Measurements from ENCODE around the gene TSFM. TPM values are rescaled to one million over a fixed set of nuclear protein-coding genes. Genes with fewer than 3 reads are reported as not detected.

Gene TSFM
- total RNA-seq, 1 donor from 2014 or later: 25.8 TPM

DNA sequence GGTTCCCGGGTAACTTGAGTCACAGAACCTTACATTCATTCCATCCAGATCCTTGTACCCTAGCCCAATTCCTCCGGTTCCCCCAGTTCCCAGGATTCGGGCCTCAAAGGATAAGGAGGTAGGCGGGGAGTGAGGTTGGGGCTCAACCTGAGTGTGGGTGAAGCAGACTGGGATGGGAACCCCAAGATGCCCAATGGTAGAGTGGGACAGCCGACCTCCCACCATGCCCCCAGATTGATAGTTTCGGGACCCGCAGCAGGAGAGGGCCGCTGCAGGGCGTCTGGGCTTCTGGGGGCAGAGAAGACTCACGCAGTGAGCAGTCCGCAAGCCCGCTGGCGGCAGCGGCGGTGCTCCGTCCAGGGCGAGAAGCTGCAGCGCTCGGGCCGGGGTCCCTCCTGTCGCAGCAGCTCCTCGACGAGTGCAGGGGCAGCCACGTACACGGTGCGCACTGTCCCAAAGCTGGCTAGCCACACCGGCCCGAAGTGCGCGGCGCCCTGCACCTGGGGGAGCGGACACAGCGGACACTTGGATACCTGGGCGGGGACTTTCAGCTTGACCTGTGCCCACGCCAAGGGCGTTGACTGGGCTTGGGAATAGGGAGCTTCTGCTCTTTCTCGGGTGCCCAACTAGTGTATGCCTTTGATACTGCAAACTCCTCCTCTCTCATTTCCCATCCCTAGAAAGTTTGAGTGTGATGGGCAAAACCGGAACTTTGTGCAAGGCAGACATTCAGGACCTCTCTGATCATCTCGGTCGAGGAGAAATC lies 16.7 kb upstream of the TSFM start:
- no peak overlapping the region for H3K27ac Mint-ChIP-seq (ENCODE audit: unreplicated experiment)
- H3K9me3 Mint-ChIP-seq (ENCODE audit: unreplicated experiment): no peaks in the 10 kb centered on the region
- TF ChIP-seq, protein P1, sequence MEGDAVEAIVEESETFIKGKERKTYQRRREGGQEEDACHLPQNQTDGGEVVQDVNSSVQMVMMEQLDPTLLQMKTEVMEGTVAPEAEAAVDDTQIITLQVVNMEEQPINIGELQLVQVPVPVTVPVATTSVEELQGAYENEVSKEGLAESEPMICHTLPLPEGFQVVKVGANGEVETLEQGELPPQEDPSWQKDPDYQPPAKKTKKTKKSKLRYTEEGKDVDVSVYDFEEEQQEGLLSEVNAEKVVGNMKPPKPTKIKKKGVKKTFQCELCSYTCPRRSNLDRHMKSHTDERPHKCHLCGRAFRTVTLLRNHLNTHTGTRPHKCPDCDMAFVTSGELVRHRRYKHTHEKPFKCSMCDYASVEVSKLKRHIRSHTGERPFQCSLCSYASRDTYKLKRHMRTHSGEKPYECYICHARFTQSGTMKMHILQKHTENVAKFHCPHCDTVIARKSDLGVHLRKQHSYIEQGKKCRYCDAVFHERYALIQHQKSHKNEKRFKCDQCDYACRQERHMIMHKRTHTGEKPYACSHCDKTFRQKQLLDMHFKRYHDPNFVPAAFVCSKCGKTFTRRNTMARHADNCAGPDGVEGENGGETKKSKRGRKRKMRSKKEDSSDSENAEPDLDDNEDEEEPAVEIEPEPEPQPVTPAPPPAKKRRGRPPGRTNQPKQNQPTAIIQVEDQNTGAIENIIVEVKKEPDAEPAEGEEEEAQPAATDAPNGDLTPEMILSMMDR (IDR thresholded peaks at IDR 0.05; ENCODE audit: unreplicated experiment): no peak
- no peak for DNase-seq (ENCODE audit: low spot score)
- peak overlapping the region; percentile 65 for H3K4me3 Mint-ChIP-seq (ENCODE audit: unreplicated experiment)
- H3K27me3 Mint-ChIP-seq (ENCODE audit: unreplicated experiment): peaks cover 32% of the 10 kb centered on the region
- peaks cover 8% of the 10 kb centered on the region for H3K36me3 Mint-ChIP-seq (ENCODE audit: low read depth, unreplicated experiment)
- H3K4me1 Mint-ChIP-seq (ENCODE audit: unreplicated experiment): peaks cover 28% of the 10 kb centered on the region

- no peaks in the 10 kb centered on the region for H3K9me3 Mint-ChIP-seq (ENCODE audit: unreplicated experiment)
- H3K36me3 Mint-ChIP-seq (ENCODE audit: low read depth, unreplicated experiment): peaks cover 11% of the 10 kb centered on the region
- TF ChIP-seq, protein P1 (IDR thresholded peaks at IDR 0.05; ENCODE audit: unreplicated experiment): no peak
- H3K27me3 Mint-ChIP-seq (ENCODE audit: unreplicated experiment): peaks cover 34% of the 10 kb centered on the region
- no peak for DNase-seq (ENCODE audit: low spot score)
- peaks cover 32% of the 10 kb centered on the region for H3K4me1 Mint-ChIP-seq (ENCODE audit: unreplicated experiment)
- no peak within 1 kb of the TSS for H3K27ac Mint-ChIP-seq (ENCODE audit: unreplicated experiment)
- H3K4me3 Mint-ChIP-seq (ENCODE audit: unreplicated experiment): peak within 1 kb of the TSS; percentile 65
Observed at GRCh38 chr12:57766464-57767304, 15.9 kb upstream of the TSFM start, which contains the start of gene CYP27B1. Gene CYP27B1 (minus strand): TSS chr12:57767078. CDS start chr12:57767041, 37 bp downstream.

DNA sequence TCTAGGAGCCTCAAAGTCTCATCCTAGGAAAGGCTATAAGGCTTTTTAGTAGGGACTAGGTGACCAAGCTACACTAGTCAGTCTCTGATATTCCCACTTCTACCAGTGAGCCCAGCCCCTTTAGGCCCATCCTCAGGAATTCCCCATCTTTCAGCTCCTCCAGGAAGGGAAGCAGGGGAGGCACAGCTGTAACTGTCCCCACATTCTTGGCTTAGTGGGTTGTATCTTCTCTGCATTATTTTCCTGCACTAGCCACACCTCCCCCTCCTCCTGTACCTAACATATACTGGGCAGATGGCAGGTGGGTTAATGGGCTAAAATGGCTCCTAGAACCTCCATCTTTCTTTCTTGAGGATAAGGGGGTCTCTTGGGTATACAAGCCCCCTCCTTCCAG lies 15.3 kb upstream of the TSFM start:
- Mint-ChIP-seq H3K9me3 (ENCODE audit: unreplicated experiment) (no peaks in the 10 kb centered on the region), H3K4me3 (ENCODE audit: unreplicated experiment) (no peak overlapping the region), H3K27ac (ENCODE audit: unreplicated experiment) (no peak overlapping the region), H3K4me1 (ENCODE audit: unreplicated experiment) (peaks cover 34% of the 10 kb centered on the region), H3K27me3 (ENCODE audit: unreplicated experiment) (peaks cover 34% of the 10 kb centered on the region), H3K36me3 (ENCODE audit: low read depth, unreplicated experiment) (peaks cover 11% of the 10 kb centered on the region)
- TF ChIP-seq, protein P1 (IDR thresholded peaks at IDR 0.05; ENCODE audit: unreplicated experiment): no peak
- DNase-seq (ENCODE audit: low spot score): no peak

DNA sequence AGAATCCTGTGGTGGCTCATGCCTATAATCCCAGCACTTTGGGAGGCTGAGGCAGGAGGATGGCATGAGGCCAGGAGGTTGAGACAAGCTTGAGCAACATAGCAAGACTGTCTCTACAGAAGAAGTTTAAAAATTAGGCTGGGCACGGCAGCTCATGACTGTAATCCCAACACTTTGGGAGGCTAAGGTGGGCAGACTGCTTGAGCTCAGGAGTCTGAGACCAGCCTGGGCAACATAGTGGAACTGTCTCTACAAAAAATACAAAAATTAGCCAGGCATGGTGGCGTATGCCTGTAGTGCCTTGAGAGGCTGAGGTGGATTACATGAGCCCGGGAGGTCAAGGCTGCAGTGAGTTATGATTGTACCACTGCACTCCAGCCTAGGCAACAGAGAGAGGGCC lies 14.7 kb upstream of the TSFM start:
- no peak overlapping the region for H3K27ac Mint-ChIP-seq (ENCODE audit: unreplicated experiment)

More for the DNA sequence above, 14.7 kb upstream of the TSFM start:
- TF ChIP-seq, protein P1 (IDR thresholded peaks at IDR 0.05; ENCODE audit: unreplicated experiment): no peak
- Mint-ChIP-seq H3K4me3 (ENCODE audit: unreplicated experiment) (no peak overlapping the region), H3K9me3 (ENCODE audit: unreplicated experiment) (no peaks in the 10 kb centered on the region), H3K27me3 (ENCODE audit: unreplicated experiment) (peaks cover 33% of the 10 kb centered on the region), H3K36me3 (ENCODE audit: low read depth, unreplicated experiment) (peaks cover 11% of the 10 kb centered on the region), H3K4me1 (ENCODE audit: unreplicated experiment) (peaks cover 35% of the 10 kb centered on the region)
- no peak for DNase-seq (ENCODE audit: low spot score)
